MG63 (cell line): ENCODE results near the gene EEF2KMT. TPM values are rescaled to one million over a fixed set of nuclear protein-coding genes. Genes with fewer than 3 reads are reported as not detected.
"Not testable (repeated sequence)": the region's sequence is repeated elsewhere in the genome, so short reads cannot be mapped to it uniquely, and the experiment has no call there.

Experiments
- DNase-seq: peaks from one replicate; pipeline ENCODE4 v3.0.0-alpha.2; 2020
- H3K27me3 ChIP-seq: fragments of 250-450 bp; sonication (Bioruptor Pico); 2 replicates; pipeline ENCODE4 v1.5.1; 2020; ENCODE audit warnings: mild to moderate bottlenecking, moderate library complexity
- H3K36me3 ChIP-seq: fragments of 250-450 bp; sonication (Bioruptor Pico); 2 replicates; pipeline ENCODE4 v1.5.1; 2020; ENCODE audit warnings: mild to moderate bottlenecking, moderate library complexity
- H3K4me3 ChIP-seq: fragments of 250-450 bp; sonication (Bioruptor Pico); 2 replicates; pipeline ENCODE4 v1.5.1; 2020; ENCODE audit warnings: mild to moderate bottlenecking, moderate library complexity
- H3K9me3 ChIP-seq: fragments of 250-450 bp; sonication (Bioruptor Pico); 2 replicates; pipeline ENCODE4 v1.5.1; 2020; ENCODE audit warnings: mild to moderate bottlenecking, moderate library complexity
- total RNA-seq: library from RNA; depleted of rRNA; stranded (reverse); fragments of >200 nt; shearing (Covaris generic); gene quantifications from 2 replicates; pipeline ENCODE4 v1.2.3, GENCODE V29; 2014; ENCODE audit warnings: low replicate concordance

EEF2KMT gene
- total RNA-seq, 1 experiment from 2014 or later, result 19.7 TPM

GRCh38 chr16:5078626-5079025, 19.0 kb downstream of the EEF2KMT start:
- Histone ChIP-seq H3K4me3 (no peak overlapping the region), H3K9me3 (no peaks in the 10 kb centered on the region), H3K36me3 (peaks cover 46% of the 10 kb centered on the region), H3K27me3 (no peaks in the 10 kb centered on the region)
- DNase-seq, result no peak

GRCh38 chr16:5077304-5077703, 20.3 kb downstream of the EEF2KMT start:
- no peak overlapping the region for H3K4me3 ChIP-seq
- H3K27me3 ChIP-seq, result no peaks in the 10 kb centered on the region
- no peak for DNase-seq
- no peaks in the 10 kb centered on the region for H3K9me3 ChIP-seq
- peaks cover 45% of the 10 kb centered on the region for H3K36me3 ChIP-seq

GRCh38 chr16:5075637-5076036, 22.0 kb downstream of the EEF2KMT start:
- Histone ChIP-seq H3K4me3 (no peak overlapping the region), H3K27me3 (no peaks in the 10 kb centered on the region), H3K9me3 (no peaks in the 10 kb centered on the region), H3K36me3 (peaks cover 45% of the 10 kb centered on the region)
- DNase-seq, result no peak

- DNase-seq, H3K27me3 ChIP-seq, H3K4me3 ChIP-seq, H3K9me3 ChIP-seq: not testable (repeated sequence)
- H3K36me3 ChIP-seq, result peaks cover 45% of the 10 kb centered on the region
These were observed 23.8 kb downstream of the EEF2KMT start for GRCh38 chr16:5073771-5074170.

- no peak for DNase-seq
- H3K27me3 ChIP-seq, result no peaks in the 10 kb centered on the region
- peaks cover 45% of the 10 kb centered on the region for H3K36me3 ChIP-seq
- no peaks in the 10 kb centered on the region for H3K9me3 ChIP-seq
- no peak overlapping the region for H3K4me3 ChIP-seq
These were observed 24.3 kb downstream of the EEF2KMT start for GRCh38 chr16:5073279-5073629.

- H3K36me3 ChIP-seq, result peaks cover 41% of the 10 kb centered on the region
- DNase-seq, result no peak
- no peaks in the 10 kb centered on the region for H3K9me3 ChIP-seq
- peak overlapping the region; percentile 85 for H3K4me3 ChIP-seq
- peaks cover 4% of the 10 kb centered on the region for H3K27me3 ChIP-seq
These were observed 25.0 kb downstream of the EEF2KMT start for GRCh38 chr16:5072334-5073278.

GRCh38 chr16:5071681-5072333, 25.8 kb downstream of the EEF2KMT start, which contains the start of gene ALG1:
Gene ALG1, plus strand, starts transcription at chr16:5071843. Its CDS starts 7 bp downstream, at chr16:5071850.
- Histone ChIP-seq H3K4me3 (peak within 1 kb of the TSS; percentile 85), H3K36me3 (peaks cover 34% of the 10 kb centered on the region), H3K9me3 (no peaks in the 10 kb centered on the region), H3K27me3 (peaks cover 12% of the 10 kb centered on the region)
- DNase-seq, result peak; percentile 89

- no peaks in the 10 kb centered on the region for H3K9me3 ChIP-seq
- no peak for DNase-seq
- H3K27me3 ChIP-seq, result peaks cover 17% of the 10 kb centered on the region
- H3K36me3 ChIP-seq, result peaks cover 30% of the 10 kb centered on the region
- H3K4me3 ChIP-seq, result peak overlapping the region; percentile 85
These were observed 26.3 kb downstream of the EEF2KMT start for GRCh38 chr16:5071341-5071680.

GRCh38 chr16:5070431-5071186, 27.0 kb downstream of the EEF2KMT start:
- H3K27me3 ChIP-seq, result peaks cover 24% of the 10 kb centered on the region

GRCh38 chr16:5069854-5070253, 27.7 kb downstream of the EEF2KMT start:
- Histone ChIP-seq H3K4me3 (no peak overlapping the region), H3K36me3 (peaks cover 16% of the 10 kb centered on the region), H3K9me3 (no peaks in the 10 kb centered on the region), H3K27me3 (peaks cover 31% of the 10 kb centered on the region)
- DNase-seq, result no peak

More at GRCh38 chr16:5070431-5071186, 27.0 kb downstream of the EEF2KMT start:
- H3K4me3 ChIP-seq, result no peak overlapping the region; the same call in 1 of the 2 replicates
- DNase-seq, result no peak
- peaks cover 23% of the 10 kb centered on the region for H3K36me3 ChIP-seq
- no peaks in the 10 kb centered on the region for H3K9me3 ChIP-seq

- Histone ChIP-seq H3K4me3 (no peak overlapping the region), H3K36me3 (peaks cover 10% of the 10 kb centered on the region), H3K27me3 (peaks cover 38% of the 10 kb centered on the region), H3K9me3 (no peaks in the 10 kb centered on the region)
- no peak for DNase-seq
These were observed 28.5 kb downstream of the EEF2KMT start for GRCh38 chr16:5069048-5069447.

GRCh38 chr16:5066511-5066910, 31.1 kb downstream of the EEF2KMT start:
- no peak for DNase-seq
- Histone ChIP-seq H3K36me3 (no peaks in the 10 kb centered on the region), H3K4me3 (no peak overlapping the region), H3K27me3 (peaks cover 58% of the 10 kb centered on the region), H3K9me3 (no peaks in the 10 kb centered on the region)

GRCh38 chr16:5065813-5066212, 31.8 kb downstream of the EEF2KMT start, which contains the start of gene C16orf89:
Gene C16orf89, minus strand, starts transcription at chr16:5065956. Its CDS starts 48 bp downstream, at chr16:5065908.
- peaks cover 59% of the 10 kb centered on the region for H3K27me3 ChIP-seq
- no peak within 1 kb of the TSS for H3K4me3 ChIP-seq
- no peaks in the 10 kb centered on the region for H3K9me3 ChIP-seq
- DNase-seq, result no peak
- no peaks in the 10 kb centered on the region for H3K36me3 ChIP-seq

- Histone ChIP-seq H3K27me3 (peaks cover 59% of the 10 kb centered on the region), H3K4me3 (no peak overlapping the region), H3K36me3 (no peaks in the 10 kb centered on the region), H3K9me3 (no peaks in the 10 kb centered on the region)
- DNase-seq, result no peak
These were observed 32.3 kb downstream of the EEF2KMT start for GRCh38 chr16:5065326-5065725.

GRCh38 chr16:5064915-5065314, 32.7 kb downstream of the EEF2KMT start:
- Histone ChIP-seq H3K27me3 (peaks cover 59% of the 10 kb centered on the region), H3K36me3 (no peaks in the 10 kb centered on the region), H3K4me3 (no peak overlapping the region), H3K9me3 (no peaks in the 10 kb centered on the region)
- no peak for DNase-seq

- Histone ChIP-seq H3K9me3 (no peaks in the 10 kb centered on the region), H3K27me3 (peaks cover 59% of the 10 kb centered on the region), H3K4me3 (no peak overlapping the region), H3K36me3 (no peaks in the 10 kb centered on the region)
- no peak for DNase-seq
These were observed 34.5 kb downstream of the EEF2KMT start for GRCh38 chr16:5062790-5063765.
